HG03521 (cell line): Measurements from ENCODE around the gene SECTM1.

Experiments used
- ATAC-seq: cut with Tn5 transposase; IDR thresholded peaks from one replicate; pipeline ENCODE4 v1.9.1; 2021; ENCODE audit warnings: mild to moderate bottlenecking, moderate library complexity; ENCODE audit not compliant: unreplicated experiment

The SECTM1 gene

GRCh38 chr17:82283208-82283749, 50.3 kb downstream of the SECTM1 start:
- no peak for ATAC-seq

DNA sequence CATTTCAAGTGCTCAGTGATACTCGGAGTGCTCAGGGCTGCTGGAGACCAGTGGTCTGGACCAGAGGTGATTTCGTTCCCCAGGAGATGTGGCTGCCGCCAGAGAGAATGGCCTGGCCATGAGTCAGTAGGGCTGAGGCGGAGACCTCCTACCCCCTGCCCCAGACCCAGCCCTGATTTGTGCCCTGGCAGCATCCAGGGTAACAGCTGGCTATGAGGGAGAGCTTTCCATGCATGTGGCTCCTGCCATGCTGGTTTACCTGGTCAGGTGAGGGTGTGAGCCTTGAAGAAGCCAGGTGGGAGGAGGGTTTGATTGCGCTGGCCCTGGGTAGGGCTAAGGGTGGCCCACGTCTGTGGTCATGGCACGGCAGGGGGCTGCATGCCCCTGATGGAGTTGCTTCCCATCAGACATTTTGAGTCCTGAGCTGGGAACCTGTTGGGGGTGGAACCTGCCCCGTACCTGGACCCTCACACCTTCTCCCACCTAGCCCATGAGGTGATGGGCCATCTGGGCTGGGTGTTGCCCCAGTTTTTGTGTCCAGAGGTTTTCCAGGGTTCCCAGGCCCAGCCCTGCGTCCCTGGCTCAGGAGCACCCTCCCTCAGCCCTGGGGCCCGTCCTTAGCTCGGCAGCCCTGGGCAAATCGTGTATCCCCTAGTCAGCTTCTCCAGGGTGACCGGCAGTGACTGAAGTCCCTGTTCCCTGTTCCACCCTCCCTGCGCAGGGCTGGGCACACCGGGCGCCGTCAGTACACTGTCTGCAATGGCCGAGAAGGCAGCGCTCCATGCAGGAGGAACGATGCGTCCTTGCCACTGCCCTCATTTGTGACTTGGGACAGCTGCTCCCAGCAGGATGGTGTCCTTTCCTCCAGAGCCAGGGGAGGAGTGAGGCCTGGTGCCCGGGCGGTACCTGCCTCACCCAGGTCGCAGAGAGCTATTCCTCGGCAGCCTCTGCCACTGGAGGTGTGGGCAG, 51.0 kb downstream of the SECTM1 start:
- ATAC-seq, result no peak

DNA sequence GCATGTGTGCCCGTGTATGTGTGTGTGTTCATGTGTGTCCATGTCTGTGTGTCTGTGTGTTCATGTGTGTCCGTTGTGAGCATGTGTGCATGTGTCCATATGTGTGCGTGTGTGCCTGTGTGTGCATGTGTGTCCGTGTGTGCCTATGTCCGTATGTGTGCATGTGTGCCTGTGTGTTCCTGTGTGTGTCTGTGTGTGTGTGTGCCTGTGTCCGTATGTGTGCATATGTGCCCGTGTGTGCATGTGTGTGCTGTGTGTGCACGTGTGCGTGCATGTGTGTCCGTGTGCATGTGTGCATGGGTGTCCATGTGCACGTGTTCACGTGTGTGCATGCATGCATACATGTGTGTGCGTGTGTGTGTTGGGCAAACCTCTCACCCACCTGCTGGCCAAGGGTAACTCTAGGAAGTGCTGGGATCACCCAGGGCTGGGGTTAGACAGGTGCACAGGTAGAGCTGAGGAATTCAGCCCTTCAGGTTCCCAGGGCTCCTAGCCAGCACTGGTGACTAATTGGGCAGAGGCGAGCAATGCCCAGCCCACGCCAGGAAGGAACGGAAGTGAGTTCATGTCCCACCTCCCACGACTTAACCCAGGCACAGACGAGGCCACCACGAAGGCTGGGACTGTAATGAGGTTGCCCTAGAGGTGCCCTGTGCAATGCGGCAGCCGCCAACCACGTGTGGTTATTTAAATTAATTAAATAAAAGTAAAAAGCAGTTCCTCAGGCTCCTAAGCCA, 51.9 kb downstream of the SECTM1 start:
- no peak for ATAC-seq

- ATAC-seq, result no peak
These were observed 52.5 kb downstream of the SECTM1 start for GRCh38 chr17:82281076-82281475.

DNA sequence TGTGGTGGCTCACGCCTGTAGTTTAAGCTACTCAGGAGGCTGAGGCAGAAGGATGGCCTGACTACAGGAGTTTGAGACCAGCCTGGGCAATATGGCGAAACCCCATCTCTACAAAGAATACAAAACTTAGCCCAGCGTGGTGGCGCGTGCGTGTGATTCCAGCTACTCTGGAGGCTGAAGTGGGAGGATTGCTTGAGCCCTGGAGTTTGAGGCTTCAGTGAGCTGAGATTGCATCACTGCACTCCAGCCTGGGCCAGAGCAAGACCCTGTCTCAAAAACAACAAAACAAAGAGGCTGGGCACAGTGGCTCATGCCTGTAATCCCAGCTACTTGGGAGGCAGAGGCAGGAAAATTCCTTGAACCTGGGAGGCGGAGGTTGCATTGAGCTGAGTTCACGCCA, 53.0 kb downstream of the SECTM1 start:
- no peak for ATAC-seq

GRCh38 chr17:82278786-82279391, 54.7 kb downstream of the SECTM1 start:
- no peak for ATAC-seq

DNA sequence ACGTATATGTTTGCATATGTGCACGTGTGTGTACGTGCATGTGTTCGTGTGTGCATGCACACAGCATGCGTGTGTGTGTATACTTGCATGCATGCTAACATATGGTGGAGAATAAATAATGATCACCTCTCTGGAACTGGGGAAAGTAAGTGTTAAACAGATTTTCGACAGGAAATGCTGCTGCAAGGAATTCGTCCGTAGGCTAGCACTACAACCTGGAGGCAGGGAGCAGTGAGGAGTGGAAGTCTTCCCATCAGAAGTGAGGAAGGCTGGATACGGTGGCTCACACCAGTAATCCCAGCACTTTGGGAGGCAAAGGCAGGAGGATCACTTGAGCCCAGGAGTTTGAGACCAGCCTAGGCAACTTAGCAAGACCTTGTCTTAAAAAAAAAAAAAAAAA, 55.3 kb downstream of the SECTM1 start:
- no peak for ATAC-seq

- ATAC-seq, result no peak
These were observed 55.7 kb downstream of the SECTM1 start for GRCh38 chr17:82277851-82278250.

DNA sequence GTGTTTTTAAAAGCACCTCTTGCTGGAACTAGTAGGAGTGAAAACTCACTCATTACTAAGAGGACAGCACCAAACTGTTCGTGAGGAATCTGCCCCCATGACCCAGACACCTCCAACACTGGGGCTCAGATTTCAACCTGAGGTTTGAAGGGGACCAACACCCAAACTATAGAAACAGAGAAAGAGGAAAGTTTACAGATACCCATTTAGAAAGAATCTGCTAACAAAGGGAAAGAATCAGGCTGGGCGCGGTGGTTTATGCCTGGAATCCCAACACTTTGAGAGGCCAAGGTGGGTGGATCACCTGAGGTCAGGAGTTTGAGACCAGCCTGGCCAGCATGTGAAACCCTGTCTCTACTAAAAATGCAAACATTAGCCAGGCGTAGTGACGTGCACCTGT, 56.6 kb downstream of the SECTM1 start:
- no peak for ATAC-seq

- ATAC-seq, result no peak
These were observed 58.2 kb downstream of the SECTM1 start for GRCh38 chr17:82275326-82275725.

DNA sequence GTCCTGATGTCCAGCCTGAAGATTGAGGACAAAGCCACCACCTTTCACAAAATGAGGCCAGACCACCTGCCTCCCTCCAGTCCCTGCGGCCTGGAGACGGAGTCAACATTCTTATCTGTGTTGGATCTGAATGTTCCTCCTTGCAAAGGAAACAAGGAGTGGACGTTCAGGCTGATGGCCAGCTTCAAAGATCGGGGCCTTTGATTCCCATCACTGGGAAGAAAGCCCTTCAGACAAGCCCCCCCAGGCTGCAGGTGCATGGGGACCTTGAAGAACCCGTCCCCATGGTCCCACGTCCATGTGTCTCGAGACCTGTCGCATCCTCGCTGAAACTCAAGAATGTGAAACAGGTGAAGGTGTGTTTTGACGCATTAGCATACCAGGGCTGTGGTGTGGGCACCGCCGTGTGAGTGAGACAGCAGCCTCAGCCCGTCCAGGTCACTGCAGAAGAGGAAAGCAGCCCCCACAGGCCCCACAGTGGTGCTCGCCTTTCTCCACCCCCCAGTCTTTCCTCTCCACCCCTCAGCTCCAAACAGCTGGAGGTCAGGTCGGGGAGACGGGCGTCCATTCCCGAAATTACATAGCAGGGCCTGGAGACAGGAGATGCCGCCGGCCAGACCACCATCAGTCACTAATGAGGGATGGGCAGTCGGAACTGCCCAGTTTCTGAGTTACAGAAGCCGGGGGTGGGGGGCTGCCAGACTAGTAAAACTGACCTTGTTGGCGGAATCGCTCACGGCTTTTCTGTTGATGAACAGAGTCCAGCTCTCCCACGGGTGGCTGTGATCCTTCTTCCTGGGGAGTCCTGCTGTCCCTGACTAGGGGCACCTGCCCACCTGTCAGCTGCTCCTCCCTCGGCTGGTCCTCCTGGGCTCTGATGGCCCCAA, 59.2 kb downstream of the SECTM1 start:
- no peak for ATAC-seq

GRCh38 chr17:82273327-82274133, 60.0 kb downstream of the SECTM1 start, which contains the start of gene CSNK1D:
Gene CSNK1D, minus strand, starts transcription at chr17:82273700. Its CDS starts 319 bp downstream, at chr17:82273381.
- peak; percentile 75 for ATAC-seq

DNA sequence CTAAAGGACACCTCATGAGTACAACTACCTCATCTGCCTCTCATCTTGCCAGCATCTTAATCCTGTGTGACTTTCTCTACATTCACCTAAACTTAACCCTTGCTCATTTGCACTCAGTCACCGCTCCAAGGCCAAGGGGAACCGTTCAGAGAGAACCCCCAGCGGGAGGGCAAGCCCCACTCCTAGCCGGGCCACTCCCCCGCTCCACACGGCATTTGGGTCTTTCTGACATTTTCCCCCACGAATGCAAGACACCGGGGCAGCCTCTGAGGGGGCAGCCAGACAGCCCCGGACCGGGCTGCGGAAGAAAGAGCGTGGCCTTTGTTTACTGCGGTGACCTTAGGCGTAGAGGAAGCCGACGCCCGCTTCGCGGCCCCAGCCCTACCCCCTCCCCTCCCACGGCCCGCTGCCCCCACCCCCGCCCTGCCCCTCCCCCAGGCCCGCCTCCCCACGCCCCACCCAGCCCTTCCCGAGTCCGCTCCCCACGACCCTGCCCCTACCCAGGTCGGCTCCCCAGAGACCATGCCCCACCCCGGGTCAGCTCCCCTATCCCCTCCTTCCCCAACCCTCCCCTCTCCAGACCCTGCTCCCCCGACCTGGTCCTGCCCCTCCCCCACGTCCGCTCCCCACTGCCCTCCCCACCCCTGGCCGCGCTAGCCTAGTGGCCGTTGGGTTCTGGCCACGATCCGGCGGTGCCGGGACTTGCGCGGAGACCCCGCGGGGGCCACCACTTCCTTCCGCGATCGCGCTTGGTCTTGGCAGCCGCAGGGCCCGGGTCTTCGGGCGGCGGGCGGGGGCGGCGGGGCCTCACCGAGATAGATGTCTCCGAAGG, 60.9 kb downstream of the SECTM1 start:
- ATAC-seq, result peak; percentile 3

DNA sequence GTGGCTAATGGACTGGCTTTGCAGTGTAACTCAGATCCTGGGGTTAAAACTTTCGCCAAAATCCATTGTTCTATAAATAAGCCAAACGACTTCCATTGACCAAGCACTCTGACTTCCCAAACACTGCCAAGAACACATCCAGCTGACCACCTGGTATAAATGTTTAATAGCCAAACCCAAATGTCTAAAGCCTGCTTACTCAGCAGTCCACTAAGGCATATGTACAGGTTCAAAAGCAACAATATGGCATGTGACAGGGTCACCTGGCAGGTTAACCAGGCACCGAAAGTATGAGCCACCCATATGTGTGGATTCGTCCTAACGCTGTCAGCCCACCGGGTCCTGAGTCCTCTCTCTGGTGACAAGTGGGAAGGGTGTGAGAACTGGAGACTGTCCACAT, 62.2 kb downstream of the SECTM1 start:
- ATAC-seq, result no peak
